Lower leg skin (tissue), 3 donors: ENCODE measurements around the gene GUCY2F.

Source experiments
- POLR2A ChIP-seq, 2 donors: fragments of 450-650 bp; IDR thresholded peaks; one replicate each; pipeline ENCODE4 v1.6.1; 2016 to 2017; ENCODE audit warnings: antibody characterized with exemption in 2 of 2, mild to moderate bottlenecking in 1 of 2, moderate library complexity in 1 of 2
- TF ChIP-seq, protein P1 (sequence below), 3 donors: fragments of 450-650 bp; IDR thresholded peaks; one replicate each; pipeline ENCODE4 v1.5.1; 2016; ENCODE audit warnings: antibody characterized with exemption in 3 of 3, mild to moderate bottlenecking in 3 of 3, moderate library complexity in 2 of 3

DNA sequence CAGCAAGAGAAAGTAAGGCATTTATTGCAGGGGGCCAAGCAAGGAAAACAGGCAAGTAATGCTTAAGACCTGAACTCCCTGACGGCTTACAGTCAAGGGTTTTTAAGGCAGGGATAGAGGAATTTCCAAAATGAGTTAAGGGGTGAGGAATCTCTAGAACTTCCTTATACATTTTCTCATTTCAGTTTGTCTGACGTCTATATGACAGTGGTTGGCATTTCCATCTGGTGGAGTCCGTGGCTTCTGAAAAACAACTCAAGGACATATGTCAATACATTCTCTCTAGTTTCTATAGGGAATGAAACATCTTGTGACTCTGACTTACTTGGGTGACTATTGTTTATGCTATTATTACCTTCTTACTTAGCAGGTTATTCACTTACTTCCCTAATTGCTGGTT is 19.3 kb upstream of the GUCY2F start:
- TF ChIP-seq, protein P1, sequence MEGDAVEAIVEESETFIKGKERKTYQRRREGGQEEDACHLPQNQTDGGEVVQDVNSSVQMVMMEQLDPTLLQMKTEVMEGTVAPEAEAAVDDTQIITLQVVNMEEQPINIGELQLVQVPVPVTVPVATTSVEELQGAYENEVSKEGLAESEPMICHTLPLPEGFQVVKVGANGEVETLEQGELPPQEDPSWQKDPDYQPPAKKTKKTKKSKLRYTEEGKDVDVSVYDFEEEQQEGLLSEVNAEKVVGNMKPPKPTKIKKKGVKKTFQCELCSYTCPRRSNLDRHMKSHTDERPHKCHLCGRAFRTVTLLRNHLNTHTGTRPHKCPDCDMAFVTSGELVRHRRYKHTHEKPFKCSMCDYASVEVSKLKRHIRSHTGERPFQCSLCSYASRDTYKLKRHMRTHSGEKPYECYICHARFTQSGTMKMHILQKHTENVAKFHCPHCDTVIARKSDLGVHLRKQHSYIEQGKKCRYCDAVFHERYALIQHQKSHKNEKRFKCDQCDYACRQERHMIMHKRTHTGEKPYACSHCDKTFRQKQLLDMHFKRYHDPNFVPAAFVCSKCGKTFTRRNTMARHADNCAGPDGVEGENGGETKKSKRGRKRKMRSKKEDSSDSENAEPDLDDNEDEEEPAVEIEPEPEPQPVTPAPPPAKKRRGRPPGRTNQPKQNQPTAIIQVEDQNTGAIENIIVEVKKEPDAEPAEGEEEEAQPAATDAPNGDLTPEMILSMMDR (IDR thresholded peaks at IDR 0.05), result no peak
- no peak for TF ChIP-seq POLR2A (IDR thresholded peaks at IDR 0.05)
